AG04450 (cell line): ENCODE data around the gene TPD52L1. TPM values are rescaled to one million over a fixed set of nuclear protein-coding genes. Genes with fewer than 3 reads are reported as not detected.

Experiments
- CTCF ChIA-PET: fragments of 300-600, 350-600 bp; formaldehyde crosslinking; extraction: SDS; loops from one replicate; lab custom pipeline; 2022; ENCODE audit warnings: antibody characterized with exemption, inconsistent platforms; lab: Charles Lee
- POLR2A ChIA-PET: fragments of 350-600 bp; formaldehyde crosslinking; extraction: SDS; loops from one replicate; lab custom pipeline; 2021; ENCODE audit warnings: antibody characterized with exemption, inconsistent platforms; lab: Yijun Ruan, JAX
- DNase-seq: peaks from one replicate; pipeline ENCODE4 v3.0.0-alpha.2; 2011; ENCODE audit warnings: low read depth, low spot score
- H3K27ac ChIP-seq: one replicate; pipeline ENCODE4 v1.5.1; 2012; ENCODE audit warnings: low read depth, low read length, control low read depth
- H3K27me3 ChIP-seq: one replicate; pipeline ENCODE4 v1.6.0; 2012; ENCODE audit warnings: low read length; ENCODE audit not compliant: control insufficient read depth, insufficient read depth
- H3K4me3 ChIP-seq: 2 replicates; pipeline ENCODE4 v1.5.1; 2011; ENCODE audit warnings: mild to moderate bottlenecking, low read depth, low read length, control low read depth
- H3K9me3 ChIP-seq: 2 replicates; pipeline ENCODE4 v1.5.1; 2012; ENCODE audit warnings: low read length; ENCODE audit not compliant: control insufficient read depth, insufficient read depth
- CTCF ChIP-seq: IDR thresholded peaks from 2 replicates; pipeline ENCODE4 v1.5.1; 2011; ENCODE audit warnings: low read depth, low read length, control low read depth, inconsistent platforms
- polyA plus RNA-seq: library from polyadenylated mRNA; depleted of rRNA; stranded (reverse); fragments of >200 nt; gene quantifications from 2 replicates; pipeline ENCODE4 v1.2.3, GENCODE V29; 2011

Gene TPD52L1
- polyA plus RNA-seq, 1 experiment = 11.1 TPM

DNA sequence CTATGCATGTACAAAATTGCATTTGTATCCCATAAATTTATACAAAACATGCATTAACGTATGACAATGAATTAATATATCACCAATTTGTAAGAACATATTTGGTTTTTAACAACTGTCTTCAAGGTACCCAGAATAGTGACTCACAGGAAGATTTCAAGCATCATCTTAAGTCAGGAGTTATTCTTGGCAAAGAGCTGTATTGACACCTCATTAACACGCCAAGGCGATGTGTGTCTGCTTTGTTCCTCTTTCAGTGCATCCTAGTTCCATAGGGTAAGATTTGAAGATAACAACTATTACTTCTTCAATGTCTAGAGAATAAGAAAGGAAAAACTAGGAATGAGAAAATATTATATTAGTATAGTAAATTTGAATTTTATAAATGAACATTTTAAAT is 35.8 kb upstream of the TPD52L1 start:
- POLR2A ChIA-PET = no interaction called here
- peaks cover 3% of the 10 kb centered on the region for H3K9me3 ChIP-seq
- no peak overlapping the region for H3K4me3 ChIP-seq
- TF ChIP-seq CTCF = no peak
- H3K27ac ChIP-seq = no peak overlapping the region
- CTCF ChIA-PET = interaction anchor here (2.9 kb wide), 1 partner anchor 247 kb away, joined by 18 read pairs; no protein-coding TSS in a partner anchor
- no peaks in the 10 kb centered on the region for H3K27me3 ChIP-seq
- no peak for DNase-seq

DNA sequence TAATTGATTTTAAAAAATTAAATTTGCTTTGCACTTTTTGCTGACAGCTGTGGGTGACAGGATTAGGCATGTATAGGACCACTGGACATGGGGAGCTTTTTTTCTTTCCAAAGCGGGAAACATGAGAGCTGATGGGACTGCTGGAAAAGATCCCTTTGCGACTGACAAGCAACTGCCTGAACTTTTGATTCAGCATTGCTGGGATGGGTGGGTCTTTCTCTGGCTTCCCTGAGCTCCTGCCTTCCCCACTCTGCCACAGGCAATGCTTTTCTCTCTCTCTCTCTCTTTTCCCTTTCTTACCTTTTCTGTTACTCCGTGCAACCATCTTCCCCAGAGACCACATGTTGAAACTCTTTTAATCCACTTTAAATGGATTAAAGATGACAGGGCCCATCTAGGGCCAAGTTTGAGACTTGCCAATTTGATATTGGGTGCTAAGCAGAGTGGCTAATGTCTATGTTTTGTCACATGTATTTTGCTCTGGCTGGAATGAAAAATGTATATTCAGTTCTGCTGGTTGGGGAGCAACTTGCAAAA is 33.5 kb upstream of the TPD52L1 start:
- ChIA-PET CTCF (interaction anchor here (0.6 to 2.9 kb wide), 3 partner anchors 73 to 249 kb away, joined by 3 to 18 read pairs (median 4); no protein-coding TSS in a partner anchor), POLR2A (no interaction called here)
- Histone ChIP-seq H3K27ac (no peak overlapping the region), H3K4me3 (no peak overlapping the region), H3K9me3 (no peaks in the 10 kb centered on the region), H3K27me3 (no peaks in the 10 kb centered on the region)
- no peak for DNase-seq
- TF ChIP-seq CTCF = no peak

- no peak for TF ChIP-seq CTCF
- no peak for DNase-seq
- Histone ChIP-seq H3K27me3 (no peaks in the 10 kb centered on the region), H3K27ac (no peak overlapping the region), H3K9me3 (peaks cover 4% of the 10 kb centered on the region; the same call in 1 of the 2 replicates), H3K4me3 (no peak overlapping the region)
- ChIA-PET POLR2A (interaction anchor here (1.1 kb wide), 1 partner anchor 154 kb away, joined by 3 read pairs; no protein-coding TSS in a partner anchor), CTCF (no interaction called here)
These were observed 31.7 kb upstream of the TPD52L1 start for GRCh38 chr6:125121894-125122293.

- no peak for TF ChIP-seq CTCF
- ChIA-PET POLR2A (no interaction called here), CTCF (interaction anchor here (3.7 kb wide), 1 partner anchor 9 kb away, joined by 41 read pairs; no protein-coding TSS in a partner anchor)
- DNase-seq = no peak
- H3K4me3 ChIP-seq = no peak overlapping the region
- no peaks in the 10 kb centered on the region for H3K27me3 ChIP-seq
- H3K9me3 ChIP-seq = peaks cover 4% of the 10 kb centered on the region; the same call in 1 of the 2 replicates
- no peak overlapping the region for H3K27ac ChIP-seq
These were observed 30.5 kb upstream of the TPD52L1 start for GRCh38 chr6:125123051-125123450.

DNA sequence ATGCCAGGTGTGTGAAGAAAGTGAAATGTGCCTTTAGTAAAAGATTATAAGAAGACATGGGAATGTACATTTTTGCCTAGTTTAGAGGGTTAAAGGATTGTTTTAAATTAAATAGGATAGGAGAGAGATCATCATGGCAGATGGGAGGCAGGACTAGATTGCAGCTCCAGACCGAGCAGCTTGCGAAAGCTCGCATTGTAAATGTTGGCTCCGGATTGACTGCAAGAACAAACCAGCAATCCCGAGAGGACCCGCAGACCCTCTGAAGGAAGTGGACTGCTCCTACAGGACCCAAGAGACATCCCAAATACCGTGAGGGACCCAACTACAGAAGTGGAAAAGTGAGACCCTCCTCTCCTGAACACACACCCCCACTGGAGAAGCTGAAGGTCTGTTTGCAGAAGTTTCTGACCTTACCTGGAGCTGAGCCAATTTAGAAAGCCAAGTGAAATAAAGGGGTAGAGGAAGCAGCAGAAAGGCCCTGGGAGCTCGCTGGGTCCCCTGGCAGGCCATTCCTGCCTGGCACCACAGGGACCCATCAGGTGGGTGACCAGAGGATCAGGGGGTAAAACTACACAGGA is 30.0 kb upstream of the TPD52L1 start:
- ChIA-PET POLR2A (no interaction called here), CTCF (interaction anchor here (1.1 to 3.7 kb wide), 3 partner anchors 9 to 253 kb away, joined by 3 to 41 read pairs (median 10); no protein-coding TSS in a partner anchor)
- no peak for TF ChIP-seq CTCF
- no peak overlapping the region for H3K27ac ChIP-seq
- DNase-seq = no peak
- H3K9me3 ChIP-seq = peaks cover 4% of the 10 kb centered on the region; the same call in 1 of the 2 replicates
- H3K4me3 ChIP-seq = no peak overlapping the region
- no peaks in the 10 kb centered on the region for H3K27me3 ChIP-seq
